GM12892 (cell line): ENCODE results near the gene HNMT.

Source experiments
- POLR2A ChIP-seq: IDR thresholded peaks from 2 replicates; pipeline ENCODE4 v1.6.1; 2011; ENCODE audit warnings: low read depth, low read length, control low read depth
- POLR2AphosphoS5 ChIP-seq: IDR thresholded peaks from 2 replicates; pipeline ENCODE4 v1.6.1; 2011; ENCODE audit warnings: low read depth, low read length, control low read depth
- TAF1 ChIP-seq: IDR thresholded peaks from 2 replicates; pipeline ENCODE4 v1.6.1; 2011; ENCODE audit warnings: low read depth, mild to moderate bottlenecking, control low read depth, low read length, borderline replicate concordance

DNA sequence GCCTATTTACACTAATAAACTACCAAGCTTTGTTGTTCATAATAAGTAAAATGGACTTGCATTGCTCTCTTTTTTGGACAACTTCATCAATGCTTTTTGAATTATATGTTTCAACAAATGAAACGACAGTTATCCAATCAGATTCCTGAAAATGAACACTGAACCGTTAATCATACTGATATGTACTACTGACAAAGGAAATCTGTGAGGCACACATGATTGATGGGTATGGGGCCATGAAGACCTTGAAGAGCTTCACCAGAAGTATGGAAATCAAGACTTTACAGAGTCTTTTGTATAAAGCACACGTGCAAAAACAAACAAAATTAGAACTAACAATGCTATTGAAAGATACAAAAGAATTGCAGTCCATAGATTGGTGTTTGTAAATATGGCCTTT is 51.2 kb downstream of the HNMT start:
- TF ChIP-seq POLR2A = no peak
- no peak for TF ChIP-seq POLR2AphosphoS5
- TF ChIP-seq TAF1 = no peak
